ENCODE data around the gene XPO4.

DNA sequence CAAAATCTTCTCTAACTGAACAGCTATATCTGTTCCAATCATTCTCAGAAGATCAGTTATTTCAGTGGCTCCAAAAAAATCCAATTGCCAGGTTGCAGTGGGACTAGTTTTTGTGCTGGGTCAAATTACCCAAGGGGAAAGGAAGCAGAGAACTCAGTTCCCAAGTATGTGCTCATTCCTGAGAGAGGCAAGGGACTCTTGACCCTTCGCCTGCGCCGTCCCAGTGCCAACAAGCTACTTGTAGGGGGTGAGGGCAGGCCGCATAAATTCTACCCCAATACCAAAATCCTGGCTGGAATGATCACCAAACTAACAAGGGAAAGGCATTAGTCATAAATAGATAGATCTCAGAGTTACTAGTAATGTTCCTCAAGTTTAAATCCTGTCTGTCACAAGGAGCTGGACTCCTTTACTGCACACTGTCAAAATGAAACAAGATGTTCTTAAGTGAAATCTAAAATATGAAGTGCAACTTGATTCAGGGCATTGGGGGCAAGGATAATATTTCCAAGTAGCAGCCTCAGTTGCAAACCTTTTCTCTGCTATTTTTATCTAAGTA lies 50.6 kb downstream of the XPO4 start:
- no peak for TF ChIP-seq EP300 (IDR thresholded peaks at IDR 0.05)
- TF ChIP-seq, protein P1, sequence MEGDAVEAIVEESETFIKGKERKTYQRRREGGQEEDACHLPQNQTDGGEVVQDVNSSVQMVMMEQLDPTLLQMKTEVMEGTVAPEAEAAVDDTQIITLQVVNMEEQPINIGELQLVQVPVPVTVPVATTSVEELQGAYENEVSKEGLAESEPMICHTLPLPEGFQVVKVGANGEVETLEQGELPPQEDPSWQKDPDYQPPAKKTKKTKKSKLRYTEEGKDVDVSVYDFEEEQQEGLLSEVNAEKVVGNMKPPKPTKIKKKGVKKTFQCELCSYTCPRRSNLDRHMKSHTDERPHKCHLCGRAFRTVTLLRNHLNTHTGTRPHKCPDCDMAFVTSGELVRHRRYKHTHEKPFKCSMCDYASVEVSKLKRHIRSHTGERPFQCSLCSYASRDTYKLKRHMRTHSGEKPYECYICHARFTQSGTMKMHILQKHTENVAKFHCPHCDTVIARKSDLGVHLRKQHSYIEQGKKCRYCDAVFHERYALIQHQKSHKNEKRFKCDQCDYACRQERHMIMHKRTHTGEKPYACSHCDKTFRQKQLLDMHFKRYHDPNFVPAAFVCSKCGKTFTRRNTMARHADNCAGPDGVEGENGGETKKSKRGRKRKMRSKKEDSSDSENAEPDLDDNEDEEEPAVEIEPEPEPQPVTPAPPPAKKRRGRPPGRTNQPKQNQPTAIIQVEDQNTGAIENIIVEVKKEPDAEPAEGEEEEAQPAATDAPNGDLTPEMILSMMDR (IDR thresholded peaks at IDR 0.05): no peak
- no peak for TF ChIP-seq POLR2A (IDR thresholded peaks at IDR 0.05)

Data from ovary (tissue), 3 donors.